ENCODE results near the gene MEF2A.

Gene MEF2A

DNA sequence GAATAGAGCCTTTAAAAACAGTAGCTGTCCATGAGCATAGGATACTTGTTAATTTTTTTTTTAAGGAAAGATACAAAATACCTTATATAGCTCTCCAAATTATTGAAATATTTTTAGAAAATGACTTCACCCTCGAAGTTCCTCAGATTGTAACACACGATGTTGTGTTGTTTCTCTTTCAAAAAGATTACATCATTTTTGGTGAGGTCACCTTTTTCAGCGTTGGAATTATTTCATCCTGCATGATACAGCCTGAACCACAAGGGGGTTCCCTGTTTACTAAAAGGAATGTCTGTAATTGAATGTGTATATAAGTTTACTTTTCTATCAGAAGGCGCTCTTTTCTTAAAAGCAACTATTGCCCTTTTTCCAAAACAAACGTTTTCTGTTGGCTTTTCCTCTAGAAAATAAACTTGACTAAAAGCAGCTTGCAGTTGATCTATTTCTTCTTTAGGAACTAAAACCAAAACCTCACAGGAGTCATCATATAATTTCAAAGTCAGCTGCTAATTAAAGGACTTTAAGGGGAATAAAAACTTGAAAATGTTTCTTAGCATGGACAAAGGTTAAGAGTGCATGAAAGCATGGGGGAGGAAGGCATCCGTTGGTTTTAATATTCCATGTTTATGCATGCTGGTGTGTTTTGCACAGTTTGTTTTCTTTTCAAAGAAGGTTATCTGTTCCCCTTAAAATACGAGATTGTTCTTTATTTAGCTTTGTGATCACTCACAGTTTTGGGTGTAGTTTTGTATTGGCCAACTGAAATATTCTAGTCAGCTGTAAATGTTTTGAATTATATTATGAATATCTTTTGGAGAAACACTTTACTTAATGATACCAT lies 138.0 kb downstream of the MEF2A start:
- peak; percentile 90 for DNase-seq (ENCODE audit: low spot score)

DNA sequence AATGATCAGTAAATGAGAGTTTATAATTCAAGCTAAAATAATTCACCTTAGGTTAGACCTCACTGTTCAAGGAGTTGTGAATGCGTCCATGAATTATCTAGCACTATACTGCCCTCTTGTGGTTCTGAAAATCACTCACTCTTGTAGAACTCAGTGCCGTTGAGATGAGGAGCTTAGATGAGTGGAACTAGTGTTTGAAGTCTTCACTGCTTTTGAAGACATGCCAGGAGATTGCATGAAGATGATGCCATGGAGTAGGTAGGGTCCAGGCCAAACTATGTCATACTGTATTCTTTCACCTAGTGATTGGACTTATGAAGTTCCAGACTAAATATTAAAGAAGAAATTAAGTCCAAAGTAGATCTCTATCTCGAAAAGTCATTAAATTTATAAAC lies 138.7 kb downstream of the MEF2A start:
- DNase-seq (ENCODE audit: low spot score), result peak; percentile 89

GRCh38 chr15:99706557-99707303 lies 140.9 kb downstream of the MEF2A start:
- no peak for DNase-seq (ENCODE audit: low spot score)

- DNase-seq (ENCODE audit: low spot score), result peak; percentile 26
These were observed 141.9 kb downstream of the MEF2A start for GRCh38 chr15:99707473-99708270.

GRCh38 chr15:99708563-99708962 lies 142.8 kb downstream of the MEF2A start:
- DNase-seq (ENCODE audit: low spot score), result peak; percentile 93

DNA sequence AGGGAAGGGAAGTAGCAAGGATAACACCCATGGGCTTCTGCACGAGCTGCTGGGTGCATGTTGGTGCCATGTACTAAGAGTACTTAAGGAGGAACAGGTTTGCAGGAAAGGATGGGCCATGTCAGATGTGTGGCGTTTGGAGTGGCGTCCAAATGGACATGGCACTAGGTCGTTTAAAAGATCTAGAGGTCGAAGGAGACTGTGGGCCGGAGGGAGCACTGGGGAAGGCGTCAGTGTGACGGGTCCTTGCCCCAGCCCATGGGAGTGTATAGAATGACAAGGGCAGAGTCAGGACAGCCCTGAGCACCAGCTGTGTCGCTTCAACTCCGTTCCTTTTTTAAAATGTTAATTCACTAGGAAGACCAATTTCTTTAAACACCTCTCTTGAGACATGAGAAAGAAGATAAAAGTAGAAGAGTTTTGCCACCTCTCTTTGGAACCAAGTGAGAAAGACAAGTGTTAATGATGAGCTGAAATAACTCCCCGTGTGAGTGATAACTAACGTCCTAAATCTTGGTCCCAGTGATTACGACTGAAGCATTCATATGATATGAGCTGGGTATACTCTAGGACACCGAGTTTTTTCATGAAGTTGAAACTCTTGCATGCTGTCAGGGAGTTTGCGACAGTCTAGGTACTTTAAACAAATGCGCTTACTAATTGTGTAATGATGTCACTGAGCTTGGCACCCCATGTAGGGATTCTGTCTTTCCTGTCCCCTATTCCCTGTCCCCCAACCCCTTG lies 143.6 kb downstream of the MEF2A start:
- no peak for DNase-seq (ENCODE audit: low spot score)

GRCh38 chr15:99711625-99712024 lies 145.8 kb downstream of the MEF2A start:
- no peak for DNase-seq (ENCODE audit: low spot score)

DNA sequence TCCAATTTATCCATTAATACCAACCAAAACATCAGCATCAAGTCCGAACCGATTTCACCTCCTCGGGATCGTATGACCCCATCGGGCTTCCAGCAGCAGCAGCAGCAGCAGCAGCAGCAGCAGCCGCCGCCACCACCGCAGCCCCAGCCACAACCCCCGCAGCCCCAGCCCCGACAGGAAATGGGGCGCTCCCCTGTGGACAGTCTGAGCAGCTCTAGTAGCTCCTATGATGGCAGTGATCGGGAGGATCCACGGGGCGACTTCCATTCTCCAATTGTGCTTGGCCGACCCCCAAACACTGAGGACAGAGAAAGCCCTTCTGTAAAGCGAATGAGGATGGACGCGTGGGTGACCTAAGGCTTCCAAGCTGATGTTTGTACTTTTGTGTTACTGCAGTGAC lies 146.6 kb downstream of the MEF2A start:
- no peak for DNase-seq (ENCODE audit: low spot score)

DNA sequence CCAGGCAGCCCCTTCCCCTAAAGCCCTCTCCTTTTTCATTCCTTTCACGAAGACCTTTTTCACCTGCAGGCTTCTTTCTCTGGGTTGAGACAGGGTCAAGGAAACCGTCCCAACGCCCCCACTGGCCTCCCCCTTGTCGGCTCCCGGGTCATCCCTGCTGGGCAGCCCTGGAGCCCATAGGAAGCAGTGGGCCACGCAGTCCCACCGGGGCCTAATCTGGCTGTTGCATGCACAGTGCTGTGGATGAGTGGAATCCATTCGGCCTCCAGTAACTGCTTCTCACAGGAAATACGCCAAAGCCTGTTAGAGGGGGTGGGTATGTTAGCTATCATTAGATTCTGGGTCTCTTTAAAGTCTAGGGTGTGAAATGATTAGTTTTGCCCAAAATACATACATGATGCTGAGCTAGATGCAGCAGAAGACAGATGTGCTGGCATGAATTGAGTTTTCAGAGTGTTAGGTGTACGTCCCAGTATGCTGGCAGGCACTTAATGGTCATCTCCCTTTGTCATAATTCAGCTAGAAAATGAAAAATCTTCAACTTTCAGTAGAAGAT lies 150.8 kb downstream of the MEF2A start:
- no peak for DNase-seq (ENCODE audit: low spot score)

DNA sequence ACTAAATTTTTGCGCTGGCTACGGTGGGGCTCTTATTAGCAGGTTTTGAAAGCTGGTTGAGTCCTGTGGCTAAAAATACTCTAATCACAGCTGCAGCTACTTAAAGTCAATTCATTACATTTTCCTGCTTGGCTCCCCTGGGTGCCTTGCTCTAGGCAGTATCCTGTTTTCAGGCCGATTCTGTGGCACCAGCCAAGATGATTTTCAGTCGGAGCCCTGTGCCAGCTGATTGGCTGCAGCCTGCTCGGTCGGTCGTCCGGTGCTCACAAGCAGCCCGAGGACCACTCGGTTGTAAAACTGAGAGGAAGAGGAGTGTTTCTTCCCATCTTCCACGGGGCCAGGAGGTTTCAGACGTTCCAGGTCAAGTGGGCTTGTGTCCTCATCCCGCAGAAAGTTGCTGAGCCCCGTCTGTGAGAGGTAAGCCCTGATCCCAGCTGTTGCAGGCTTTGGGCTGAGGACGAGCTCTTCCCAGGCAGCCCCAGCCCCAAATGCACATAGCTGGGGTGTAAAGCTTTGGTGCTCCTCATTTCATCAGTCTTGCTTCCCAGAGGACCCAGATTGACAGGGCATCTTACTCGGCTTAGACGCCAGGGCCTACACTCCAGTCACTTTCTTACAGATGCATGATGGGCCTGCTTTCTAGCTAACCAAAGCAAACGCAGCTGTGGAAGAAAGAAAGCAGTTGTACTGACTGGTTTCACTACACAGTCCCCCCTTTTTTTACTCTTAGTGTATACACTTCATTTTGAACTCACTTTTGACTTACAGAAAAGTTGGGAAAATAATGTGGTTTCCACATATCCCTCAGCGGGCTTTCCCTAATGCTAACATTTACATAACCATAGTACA lies 151.6 kb downstream of the MEF2A start:
- no peak for DNase-seq (ENCODE audit: low spot score)

DNA sequence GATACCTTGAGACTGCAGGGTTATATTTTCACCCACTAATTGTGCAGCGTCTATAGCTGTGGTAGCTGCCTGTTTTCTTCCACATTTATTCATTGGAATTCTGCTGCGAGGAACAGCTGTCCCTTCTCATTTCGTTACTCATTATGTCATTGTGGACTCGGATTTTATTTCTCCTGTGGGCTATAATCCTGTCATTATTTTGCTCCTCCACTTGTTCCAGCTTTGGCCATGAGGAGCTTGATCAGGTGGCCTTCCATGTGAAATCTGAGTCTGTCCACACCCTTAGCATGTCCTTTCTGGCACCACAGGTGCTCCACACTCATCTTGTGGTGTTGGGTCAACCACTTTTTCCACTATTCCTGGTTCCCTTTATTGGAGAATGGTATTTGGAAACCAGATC lies 152.6 kb downstream of the MEF2A start:
- DNase-seq (ENCODE audit: low spot score), result no peak

DNA sequence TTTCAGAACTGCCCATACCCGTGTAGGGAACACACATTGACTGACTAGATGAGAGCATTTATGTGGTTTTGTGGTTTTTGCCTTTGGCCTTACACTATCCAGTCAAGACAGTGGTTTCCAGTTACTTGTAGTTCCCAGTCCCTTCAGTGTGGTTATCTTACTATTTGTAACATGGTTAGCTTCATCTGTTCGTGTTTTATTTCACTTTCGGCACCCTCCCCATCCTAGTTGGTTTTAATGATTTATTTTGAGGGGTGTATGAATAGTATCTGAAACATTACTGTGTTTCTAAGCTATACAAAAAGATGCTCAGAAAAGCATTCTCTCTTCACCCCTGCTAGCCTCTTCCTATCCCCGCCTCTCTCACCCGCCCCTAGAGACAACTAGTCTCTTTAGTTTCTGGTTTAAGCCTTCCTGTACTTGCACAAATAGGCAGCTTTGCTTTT lies 153.3 kb downstream of the MEF2A start:
- DNase-seq (ENCODE audit: low spot score), result peak; percentile 44

DNA sequence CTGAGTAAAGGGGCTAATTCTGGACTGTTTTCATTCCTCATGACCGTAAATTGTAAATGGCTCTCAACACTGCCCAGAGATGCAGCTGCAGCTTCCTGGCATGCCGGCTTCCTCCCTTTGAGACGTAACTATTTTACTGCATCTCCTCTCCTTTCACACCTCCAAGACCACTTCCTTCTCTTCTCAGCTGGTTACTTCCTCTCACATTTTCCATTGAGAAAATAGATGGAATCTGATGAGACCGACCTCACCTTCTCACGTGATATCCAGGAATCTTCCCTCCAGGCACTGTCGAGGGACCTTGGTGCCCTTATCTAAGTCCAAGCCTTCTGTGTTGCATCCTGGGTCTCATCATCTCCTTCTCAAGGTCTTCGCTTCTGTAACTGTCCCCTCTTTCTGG lies 154.7 kb downstream of the MEF2A start:
- DNase-seq (ENCODE audit: low spot score), result no peak

DNA sequence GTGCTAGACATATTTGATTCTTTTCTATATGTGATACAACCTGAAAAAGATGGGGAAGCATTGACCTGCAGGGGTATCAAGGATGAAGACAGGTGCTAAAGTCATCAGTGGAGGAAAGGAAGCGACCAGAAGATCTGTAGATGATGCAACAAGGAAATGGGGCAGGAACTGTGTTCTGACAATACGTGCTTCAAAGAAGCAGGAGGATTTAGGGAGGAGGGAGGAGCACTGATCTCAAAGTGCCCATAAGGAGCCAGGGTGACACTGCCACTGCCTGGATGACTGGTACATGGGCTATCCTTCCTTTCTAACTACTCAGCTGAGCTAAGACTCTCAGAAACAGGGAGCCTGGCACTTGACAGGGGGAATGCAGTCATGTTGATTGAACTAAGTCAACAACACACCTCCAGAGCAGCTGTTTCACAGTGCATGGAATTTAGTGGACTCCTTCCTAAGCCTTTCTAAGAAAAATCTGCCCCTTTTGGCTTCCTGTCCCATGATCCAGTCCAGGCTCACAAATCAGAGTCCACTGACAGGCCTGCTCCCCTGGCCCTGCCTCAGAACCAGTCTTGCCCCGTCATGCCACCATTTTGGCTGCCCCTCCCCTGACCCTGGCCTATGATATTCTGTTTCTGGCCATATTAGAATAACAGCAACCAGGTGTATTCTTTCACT lies 155.5 kb downstream of the MEF2A start:
- DNase-seq (ENCODE audit: low spot score), result no peak

DNA sequence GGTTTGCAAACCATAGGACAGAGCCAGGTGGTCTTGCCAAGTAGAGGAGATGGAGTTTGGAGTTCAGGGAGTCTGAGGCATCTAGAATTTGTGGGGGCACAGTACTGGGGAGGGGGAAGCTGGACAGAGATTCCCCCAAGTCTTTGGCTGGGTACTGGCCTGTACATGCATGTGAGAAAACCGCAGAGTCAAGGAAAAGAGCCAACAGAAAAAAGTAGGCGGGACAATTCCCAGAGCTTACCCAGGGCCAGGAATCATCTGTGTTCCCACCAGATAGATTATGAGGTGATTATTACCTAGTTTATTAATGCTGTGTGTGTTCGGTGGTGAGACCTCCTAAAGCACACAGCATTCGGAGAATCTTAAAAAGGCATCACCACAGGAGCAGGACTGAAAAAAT lies 156.1 kb downstream of the MEF2A start:
- DNase-seq (ENCODE audit: low spot score), result no peak

GRCh38 chr15:99722406-99722805 lies 156.6 kb downstream of the MEF2A start:
- DNase-seq (ENCODE audit: low spot score), result no peak

DNA sequence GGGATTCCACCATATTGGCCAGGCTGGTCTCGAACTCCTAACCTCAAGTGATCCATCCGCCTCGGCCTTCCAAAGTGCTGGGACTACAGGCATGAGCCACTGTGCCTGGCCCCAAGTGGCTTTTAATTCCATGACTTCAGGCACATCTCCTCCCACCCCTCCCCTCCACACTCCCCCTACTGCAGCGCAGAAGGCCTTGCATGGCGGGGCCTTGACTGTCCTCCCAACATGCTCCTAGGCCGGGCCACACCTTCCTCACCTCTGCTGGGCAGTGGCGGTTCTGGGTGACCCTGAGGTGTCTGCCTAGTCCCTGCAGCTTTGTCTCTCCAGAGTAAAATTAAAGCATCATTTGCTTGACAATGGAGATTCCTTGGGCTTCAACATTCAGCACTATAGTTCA lies 160.5 kb downstream of the MEF2A start:
- DNase-seq (ENCODE audit: low spot score), result no peak

DNA sequence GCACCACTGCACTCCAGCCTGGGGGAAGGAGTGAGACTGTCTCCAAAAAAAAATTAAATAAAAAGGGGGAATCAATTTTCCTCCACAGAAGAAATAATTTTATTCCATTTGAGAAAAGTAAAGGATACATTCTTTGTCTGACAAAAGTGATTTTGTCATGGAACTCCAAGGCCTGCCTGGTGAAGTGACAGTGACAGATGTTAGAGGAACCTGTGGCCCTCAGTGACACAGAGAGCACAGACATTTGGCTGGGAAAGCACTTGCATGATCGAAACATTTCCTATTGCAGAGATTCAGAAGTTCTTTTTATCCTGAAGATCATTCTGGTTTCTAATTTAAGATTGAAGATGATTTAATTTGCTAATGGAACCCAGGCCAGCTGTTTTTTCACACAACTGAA lies 161.5 kb downstream of the MEF2A start:
- DNase-seq (ENCODE audit: low spot score), result no peak

GRCh38 chr15:99727733-99728132 lies 161.9 kb downstream of the MEF2A start:
- DNase-seq (ENCODE audit: low spot score), result no peak

- DNase-seq (ENCODE audit: low spot score), result no peak
These were observed 163.1 kb downstream of the MEF2A start for GRCh38 chr15:99728916-99729315.

Measured in kidney tubule cell (primary cell).